IPS-18a (cell line): ENCODE results near the gene OXGR1.
A peak's percentile ranks its signal among the peaks of the same experiment; 100 is the strongest.
"Not testable (repeated sequence)": the region's sequence is repeated elsewhere in the genome, so short reads cannot be mapped to it uniquely, and the experiment has no call there.

ENCODE experiments used
- H3K27ac ChIP-seq: one replicate; pipeline ENCODE4 v1.5.1; 2013; ENCODE audit warnings: low read length
- H3K27me3 ChIP-seq: one replicate; pipeline ENCODE4 v1.6.1; 2013; ENCODE audit warnings: mild to moderate bottlenecking, low read length; ENCODE audit not compliant: control insufficient read depth, insufficient read depth
- H3K36me3 ChIP-seq: one replicate; pipeline ENCODE4 v1.6.1; 2013; ENCODE audit warnings: low read depth, low read length; ENCODE audit not compliant: control insufficient read depth
- H3K4me1 ChIP-seq: one replicate; pipeline ENCODE4 v1.6.1; 2013; ENCODE audit warnings: low read depth, low read length; ENCODE audit not compliant: control insufficient read depth
- H3K4me3 ChIP-seq: one replicate; pipeline ENCODE4 v1.5.1; 2013; ENCODE audit warnings: low read length
- H3K9ac ChIP-seq: one replicate; pipeline ENCODE4 v1.6.1; 2013; ENCODE audit warnings: mild to moderate bottlenecking, low read length, moderate library complexity
- H3K9me3 ChIP-seq: one replicate; pipeline ENCODE4 v1.6.1; 2013; ENCODE audit warnings: low read depth, low read length; ENCODE audit not compliant: control insufficient read depth

The OXGR1 gene

DNA sequence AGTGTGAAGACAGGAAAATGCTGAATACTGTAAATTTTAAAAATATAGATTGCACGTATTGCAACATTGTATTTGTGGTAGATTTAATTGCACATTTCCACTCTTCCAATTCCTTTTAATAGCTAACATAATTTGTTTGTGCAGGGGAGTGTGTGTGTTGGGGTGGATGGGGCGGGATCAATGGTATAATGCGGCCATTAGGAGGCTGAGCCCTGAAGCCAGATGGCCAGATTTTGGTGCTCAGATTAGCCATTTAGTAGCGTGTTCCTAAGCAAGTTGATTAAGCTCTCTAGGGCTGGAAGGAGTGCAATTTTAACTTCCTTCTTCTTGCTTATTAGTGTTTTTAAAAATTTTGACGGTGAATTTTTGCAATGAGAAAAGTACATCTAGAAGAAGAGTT is 5.8 kb downstream of the OXGR1 start:
- H3K27me3 ChIP-seq, result peaks cover 13% of the 10 kb centered on the region
- H3K9me3 ChIP-seq, result no peaks in the 10 kb centered on the region
- H3K36me3 ChIP-seq, result no peaks in the 10 kb centered on the region
- no peak overlapping the region for H3K27ac ChIP-seq
- H3K9ac ChIP-seq, result no peak overlapping the region
- no peaks in the 10 kb centered on the region for H3K4me1 ChIP-seq
- no peak overlapping the region for H3K4me3 ChIP-seq

GRCh38 chr13:96984051-96984508 is 10.2 kb downstream of the OXGR1 start:
- H3K4me3 ChIP-seq, result peak overlapping the region; percentile 35

GRCh38 chr13:96982672-96983071 is 11.6 kb downstream of the OXGR1 start:
- Histone ChIP-seq H3K9ac (no peak overlapping the region), H3K4me1 (no peaks in the 10 kb centered on the region), H3K27ac (no peak overlapping the region), H3K4me3 (no peak overlapping the region), H3K36me3 (no peaks in the 10 kb centered on the region), H3K9me3 (no peaks in the 10 kb centered on the region), H3K27me3 (no peaks in the 10 kb centered on the region)

More at GRCh38 chr13:96984051-96984508, 10.2 kb downstream of the OXGR1 start:
- Histone ChIP-seq H3K27me3 (no peaks in the 10 kb centered on the region), H3K27ac (no peak overlapping the region), H3K4me1 (no peaks in the 10 kb centered on the region), H3K9me3 (no peaks in the 10 kb centered on the region), H3K9ac (no peak overlapping the region), H3K36me3 (no peaks in the 10 kb centered on the region)

GRCh38 chr13:96979861-96980260 is 14.4 kb downstream of the OXGR1 start:
- H3K9ac ChIP-seq, H3K27me3 ChIP-seq, H3K4me3 ChIP-seq, H3K9me3 ChIP-seq, H3K4me1 ChIP-seq, H3K27ac ChIP-seq, H3K36me3 ChIP-seq: not testable (repeated sequence)

GRCh38 chr13:96968027-96968426 is 26.2 kb downstream of the OXGR1 start:
- H3K9me3 ChIP-seq, result peaks cover 23% of the 10 kb centered on the region
- H3K36me3 ChIP-seq, result no peaks in the 10 kb centered on the region
- H3K4me3 ChIP-seq, result no peak overlapping the region

GRCh38 chr13:96967248-96967745 is 27.0 kb downstream of the OXGR1 start:
- H3K36me3 ChIP-seq, result no peaks in the 10 kb centered on the region

More at GRCh38 chr13:96968027-96968426, 26.2 kb downstream of the OXGR1 start:
- Histone ChIP-seq H3K27ac (no peak overlapping the region), H3K4me1 (no peaks in the 10 kb centered on the region), H3K9ac (no peak overlapping the region), H3K27me3 (no peaks in the 10 kb centered on the region)

DNA sequence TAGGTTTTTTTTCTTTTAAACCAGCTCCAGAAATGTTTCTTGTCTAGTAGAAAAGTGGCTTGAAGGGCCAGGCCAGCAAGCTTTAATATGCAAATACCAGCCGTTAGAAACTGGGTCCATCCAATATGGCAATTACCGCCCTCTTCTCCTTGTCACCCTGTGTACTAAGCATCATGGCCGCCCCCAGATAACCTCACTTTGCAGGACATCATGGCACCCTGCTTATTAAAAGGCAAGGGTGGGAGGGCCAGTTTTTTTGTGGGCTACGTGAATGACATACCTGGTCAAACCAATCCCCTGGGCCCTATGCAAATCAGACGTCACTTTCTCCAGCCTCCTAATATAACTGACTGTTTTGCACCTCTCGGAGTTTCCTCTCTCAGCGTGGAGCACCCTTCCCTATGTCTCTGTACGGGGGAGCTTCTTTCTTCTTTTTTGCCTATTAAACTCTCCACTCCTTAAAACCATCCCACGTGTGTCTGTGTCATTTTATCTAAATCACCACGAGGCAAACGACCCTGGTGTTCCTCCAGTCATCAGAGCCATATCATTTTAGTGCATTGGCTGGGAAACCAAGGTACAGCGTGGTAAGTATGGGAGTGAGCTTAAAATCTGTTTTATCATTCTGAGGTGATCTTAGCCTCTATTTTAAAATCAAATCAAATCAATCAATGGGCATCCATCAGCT is 27.7 kb downstream of the OXGR1 start:
- no peaks in the 10 kb centered on the region for H3K27me3 ChIP-seq
- peaks cover 23% of the 10 kb centered on the region for H3K9me3 ChIP-seq
- H3K9ac ChIP-seq, result no peak overlapping the region
- H3K36me3 ChIP-seq, result no peaks in the 10 kb centered on the region
- H3K4me3 ChIP-seq, result no peak overlapping the region
- no peaks in the 10 kb centered on the region for H3K4me1 ChIP-seq
- H3K27ac ChIP-seq, result no peak overlapping the region

More at GRCh38 chr13:96967248-96967745, 27.0 kb downstream of the OXGR1 start:
- Histone ChIP-seq H3K27ac (no peak overlapping the region), H3K4me1 (no peaks in the 10 kb centered on the region), H3K9me3 (peaks cover 23% of the 10 kb centered on the region), H3K9ac (no peak overlapping the region), H3K4me3 (no peak overlapping the region), H3K27me3 (no peaks in the 10 kb centered on the region)

GRCh38 chr13:96963786-96964475 is 30.3 kb downstream of the OXGR1 start:
- Histone ChIP-seq H3K36me3 (no peaks in the 10 kb centered on the region), H3K27ac (no peak overlapping the region), H3K9ac (no peak overlapping the region), H3K9me3 (peaks cover 19% of the 10 kb centered on the region), H3K4me3 (no peak overlapping the region), H3K4me1 (no peaks in the 10 kb centered on the region), H3K27me3 (no peaks in the 10 kb centered on the region)

- H3K36me3 ChIP-seq, result no peaks in the 10 kb centered on the region
- H3K27ac ChIP-seq, result no peak overlapping the region
- no peaks in the 10 kb centered on the region for H3K4me1 ChIP-seq
- H3K27me3 ChIP-seq, result no peaks in the 10 kb centered on the region
- H3K9ac ChIP-seq, result no peak overlapping the region
- no peak overlapping the region for H3K4me3 ChIP-seq
- H3K9me3 ChIP-seq, result no peaks in the 10 kb centered on the region
Measured at GRCh38 chr13:96960379-96960778, 33.9 kb downstream of the OXGR1 start.

GRCh38 chr13:96958286-96958891 is 35.9 kb downstream of the OXGR1 start:
- Histone ChIP-seq H3K36me3 (no peaks in the 10 kb centered on the region), H3K27me3 (no peaks in the 10 kb centered on the region), H3K9me3 (no peaks in the 10 kb centered on the region), H3K4me1 (no peaks in the 10 kb centered on the region), H3K9ac (no peak overlapping the region), H3K4me3 (no peak overlapping the region), H3K27ac (no peak overlapping the region)

GRCh38 chr13:96952595-96952994 is 41.7 kb downstream of the OXGR1 start:
- H3K27ac ChIP-seq, result no peak overlapping the region
- no peak overlapping the region for H3K4me3 ChIP-seq
- no peaks in the 10 kb centered on the region for H3K27me3 ChIP-seq
- H3K9ac ChIP-seq, result no peak overlapping the region
- no peaks in the 10 kb centered on the region for H3K36me3 ChIP-seq
- H3K9me3 ChIP-seq, result no peaks in the 10 kb centered on the region
- H3K4me1 ChIP-seq, result peaks cover 3% of the 10 kb centered on the region
